Measurements from ENCODE around the gene CMC2. TPM values are rescaled to one million over a fixed set of nuclear protein-coding genes. Genes with fewer than 3 reads are reported as not detected.

CMC2 gene
- total RNA-seq, 5 donors from 2014 or later (not counting 1 experiment from before 2014, with no cell fraction given) = 29.9 to 56.1 (median 38.1) TPM

DNA sequence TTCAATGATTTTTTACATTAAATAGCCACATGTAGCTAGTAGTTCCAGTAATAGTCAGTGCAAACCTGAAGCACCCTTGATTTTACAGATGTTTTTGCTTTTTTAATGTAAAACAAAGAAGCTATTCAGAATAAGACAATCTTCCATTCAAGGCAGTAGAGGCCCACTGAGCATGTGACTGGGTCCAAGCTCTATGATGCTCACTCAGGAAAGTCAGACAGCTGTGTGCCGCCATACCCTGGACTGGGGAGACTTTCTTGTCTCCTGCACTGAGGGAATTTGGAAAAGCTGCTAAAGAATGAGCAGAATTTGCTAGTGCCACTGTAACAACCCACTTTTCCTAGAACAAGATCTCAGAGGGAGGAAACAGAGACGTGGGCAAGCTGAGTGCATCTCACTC lies 11.8 kb upstream of the CMC2 start:
- peaks cover 16% of the 10 kb centered on the region for H3K36me3 Mint-ChIP-seq
- WGBS (ENCODE audit: insufficient coverage) = no CpG with 5 or more reads among the region's 2 CpGs
- ATAC-seq (replicated peaks in 1 of 4) = no peak

GRCh38 chr16:81014672-81015071 lies 8.0 kb upstream of the CMC2 start:
- WGBS (ENCODE audit: insufficient coverage) = no CpG with 5 or more reads among the region's 2 CpGs
- Mint-ChIP-seq H3K9me3 (no peaks in the 10 kb centered on the region), H3K36me3 (peaks cover 11% of the 10 kb centered on the region), H3K4me3 (no peak overlapping the region), H3K4me1 (peaks cover 0 to 3% (median 0%) of the 10 kb centered on the region in 3 donors), H3K27me3 (no peaks in the 10 kb centered on the region), H3K27ac (no peak overlapping the region)
- DNase-seq (no peak), ATAC-seq (replicated peaks in 1 of 4) (no peak)
- Histone ChIP-seq H3K4me3 (ENCODE audit: control insufficient read depth in 1 of 2, extremely low read depth in 1 of 2, low read length in 1 of 2) (no peak overlapping the region), H3K27ac (ENCODE audit: low read length) (no peak overlapping the region), H3K9me3 (no peaks in the 10 kb centered on the region), H3K27me3 (replicated peaks in 1 of 2; ENCODE audit: control insufficient read depth in 2 of 2, extremely low read depth in 1 of 2, insufficient read depth in 2 of 2, low read length in 1 of 2) (no peaks in the 10 kb centered on the region), H3K36me3 (ENCODE audit: control insufficient read depth in 2 of 2, extremely low read depth in 1 of 2, insufficient read depth in 1 of 2, low read length in 1 of 2) (peaks cover 0 to 8% of the 10 kb centered on the region in 2 donors), H3K4me1 (ENCODE audit: control insufficient read depth in 1 of 2, extremely low read depth in 1 of 2, insufficient read depth in 2 of 2, low read length in 2 of 2) (no peaks in the 10 kb centered on the region)
- CTCF ChIA-PET = interaction anchor here in 1 of 2 donors (0.7 to 1.3 kb wide), 2 partner anchors 10 to 19 kb away, joined by 3 read pairs; no protein-coding TSS in a partner anchor
- POLR2A ChIA-PET = interaction anchor here in 1 of 2 donors (0.6 kb wide), 2 partner anchors 41 to 716 kb away, joined by 3 to 6 read pairs; no protein-coding TSS in a partner anchor

More for the DNA sequence above, 11.8 kb upstream of the CMC2 start:
- no peak overlapping the region for H3K4me3 ChIP-seq (ENCODE audit: control insufficient read depth in 1 of 2, extremely low read depth in 1 of 2, low read length in 1 of 2)
- no peak for DNase-seq
- Mint-ChIP-seq H3K9me3 (no peaks in the 10 kb centered on the region), H3K27ac (no peak overlapping the region), H3K27me3 (no peaks in the 10 kb centered on the region), H3K4me3 (no peak overlapping the region), H3K4me1 (peaks cover 0 to 3% (median 0%) of the 10 kb centered on the region in 3 donors)
- H3K4me1 ChIP-seq (ENCODE audit: control insufficient read depth in 1 of 2, extremely low read depth in 1 of 2, insufficient read depth in 2 of 2, low read length in 2 of 2) = no peaks in the 10 kb centered on the region
- peaks cover 8 to 20% of the 10 kb centered on the region in 2 donors for H3K36me3 ChIP-seq (ENCODE audit: control insufficient read depth in 2 of 2, extremely low read depth in 1 of 2, insufficient read depth in 1 of 2, low read length in 1 of 2)
- ChIA-PET CTCF (interaction anchor here (0.6 to 1.4 kb wide), 5 partner anchors 10 to 17 kb away, joined by 3 to 4 read pairs (median 3); no protein-coding TSS in a partner anchor), POLR2A (interaction anchor here in 1 of 2 donors (0.8 to 1.0 kb wide), 2 partner anchors 16 to 161 kb away, joined by 3 to 5 read pairs; no protein-coding TSS in a partner anchor)
- no peaks in the 10 kb centered on the region for H3K9me3 ChIP-seq
- no peaks in the 10 kb centered on the region for H3K27me3 ChIP-seq (replicated peaks in 1 of 2; ENCODE audit: control insufficient read depth in 2 of 2, extremely low read depth in 1 of 2, insufficient read depth in 2 of 2, low read length in 1 of 2)
- no peak overlapping the region for H3K27ac ChIP-seq (ENCODE audit: low read length)

GRCh38 chr16:81012974-81013373 lies 6.3 kb upstream of the CMC2 start:
- peaks cover 0 to 8% of the 10 kb centered on the region in 2 donors for H3K36me3 ChIP-seq (ENCODE audit: control insufficient read depth in 2 of 2, extremely low read depth in 1 of 2, insufficient read depth in 1 of 2, low read length in 1 of 2)
- no peak for DNase-seq
- no peak overlapping the region for H3K27ac ChIP-seq (ENCODE audit: low read length)
- Mint-ChIP-seq H3K27me3 (no peaks in the 10 kb centered on the region), H3K4me3 (no peak overlapping the region), H3K27ac (no peak overlapping the region), H3K36me3 (peaks cover 11% of the 10 kb centered on the region), H3K4me1 (peaks cover 0 to 9% (median 4%) of the 10 kb centered on the region in 3 donors), H3K9me3 (no peaks in the 10 kb centered on the region)
- no peak overlapping the region for H3K4me3 ChIP-seq (ENCODE audit: control insufficient read depth in 1 of 2, extremely low read depth in 1 of 2, low read length in 1 of 2)
- ChIA-PET CTCF (no interaction called here), POLR2A (no interaction called here)
- ATAC-seq (replicated peaks in 1 of 4) = no peak
- no peaks in the 10 kb centered on the region for H3K27me3 ChIP-seq (replicated peaks in 1 of 2; ENCODE audit: control insufficient read depth in 2 of 2, extremely low read depth in 1 of 2, insufficient read depth in 2 of 2, low read length in 1 of 2)
- 83% methylated on average over 1 of the region's 3 CpGs for WGBS (ENCODE audit: insufficient coverage)
- no peaks in the 10 kb centered on the region for H3K9me3 ChIP-seq
- H3K4me1 ChIP-seq (ENCODE audit: control insufficient read depth in 1 of 2, extremely low read depth in 1 of 2, insufficient read depth in 2 of 2, low read length in 2 of 2) = peaks cover 0 to 6% of the 10 kb centered on the region in 2 experiments

DNA sequence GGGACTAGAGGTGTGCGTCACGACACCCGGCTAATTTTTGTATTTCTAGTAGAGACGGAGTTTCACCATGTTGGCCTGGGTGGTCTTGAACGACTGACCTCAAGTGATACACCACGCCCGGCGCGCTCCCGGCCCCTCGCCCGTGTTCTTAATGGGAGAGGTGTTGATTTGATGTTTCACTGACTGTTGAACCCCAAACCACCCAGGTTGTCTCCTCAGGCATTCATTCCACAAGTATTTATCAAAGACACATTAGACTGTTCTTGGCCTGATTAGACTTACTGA lies 1.8 kb upstream of the CMC2 start:
- no CpG with 5 or more reads among the region's 12 CpGs for WGBS (ENCODE audit: insufficient coverage)
- DNase-seq (no peak), ATAC-seq (replicated peaks in 1 of 4) (no peak)
- Mint-ChIP-seq H3K36me3 (peaks cover 6% of the 10 kb centered on the region), H3K27ac (peak overlapping the region; percentile 100), H3K9me3 (no peaks in the 10 kb centered on the region), H3K4me3 (peak overlapping the region; percentile 88 to 97 (median 93)), H3K27me3 (no peaks in the 10 kb centered on the region), H3K4me1 (peaks cover 31 to 35% (median 35%) of the 10 kb centered on the region in 3 donors)
- Histone ChIP-seq H3K36me3 (ENCODE audit: control insufficient read depth in 2 of 2, extremely low read depth in 1 of 2, insufficient read depth in 1 of 2, low read length in 1 of 2) (no peaks in the 10 kb centered on the region), H3K9me3 (no peaks in the 10 kb centered on the region), H3K27ac (ENCODE audit: low read length) (peak overlapping the region; percentile 96), H3K27me3 (replicated peaks in 1 of 2; ENCODE audit: control insufficient read depth in 2 of 2, extremely low read depth in 1 of 2, insufficient read depth in 2 of 2, low read length in 1 of 2) (no peaks in the 10 kb centered on the region), H3K4me3 (ENCODE audit: control insufficient read depth in 1 of 2, extremely low read depth in 1 of 2, low read length in 1 of 2) (peak overlapping the region; percentile 83 to 91), H3K4me1 (ENCODE audit: control insufficient read depth in 1 of 2, extremely low read depth in 1 of 2, insufficient read depth in 2 of 2, low read length in 2 of 2) (peaks cover 11 to 29% of the 10 kb centered on the region in 2 experiments)
- ChIA-PET CTCF (interaction anchor here in 1 of 2 donors (0.6 to 4.9 kb wide), 4 partner anchors 10 to 28 kb away, joined by 3 to 29 read pairs (median 3); partner anchors contain the start of gene ATMIN), POLR2A (interaction anchor here in 1 of 2 donors (0.6 kb wide), 1 partner anchor 1941 kb away, joined by 3 read pairs; no protein-coding TSS in a partner anchor)

DNA sequence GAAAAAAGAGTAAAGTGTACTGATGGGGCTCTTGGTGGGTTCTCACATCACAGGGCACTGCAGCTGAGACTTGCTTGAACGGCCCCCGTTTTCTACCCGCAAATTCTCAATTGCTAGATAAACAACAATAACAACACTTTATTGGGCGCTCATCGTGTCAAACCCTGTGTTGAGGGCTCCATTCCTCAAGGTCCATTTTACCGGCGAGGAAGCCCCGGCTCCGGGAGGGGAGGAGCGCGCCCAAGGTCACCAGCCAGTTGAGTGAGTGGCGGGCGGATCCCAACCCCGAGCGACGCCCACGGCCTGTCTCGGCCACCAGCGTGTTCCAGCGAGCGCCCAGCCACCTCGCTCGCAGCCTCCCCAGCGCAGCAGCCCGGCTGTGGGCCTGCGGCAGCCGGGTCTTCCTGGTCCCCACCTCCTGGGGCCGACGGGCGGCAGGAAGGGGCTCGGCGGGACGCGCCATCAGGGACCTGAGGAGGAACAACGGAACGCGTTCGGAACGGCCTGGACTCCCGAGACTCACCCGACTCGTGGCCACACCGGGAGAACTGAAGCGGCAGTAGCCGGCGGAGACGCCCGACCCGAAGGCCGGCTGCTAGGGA lies 373 bp downstream of the CMC2 start:
- DNase-seq (peak in 28 of 35 experiments; percentile 27 to 74 (median 54)), ATAC-seq (replicated peaks in 1 of 4) (peak; percentile 17 to 34 (median 28))
- POLR2A ChIA-PET = interaction anchor here in 1 of 2 donors (2.0 kb wide), 1 partner anchor 70 kb away, joined by 9 read pairs; the partner anchor contains the start of gene C16orf46
- CTCF ChIA-PET = interaction anchor here in 1 of 2 donors (0.6 to 4.9 kb wide), 6 partner anchors 9 to 80 kb away, joined by 3 to 29 read pairs (median 4); partner anchors contain the start of genes ATMIN and C16orf46
- Mint-ChIP-seq H3K4me1 (peaks cover 48 to 54% (median 51%) of the 10 kb centered on the region in 3 donors), H3K27ac (peak overlapping the region; percentile 100), H3K27me3 (no peaks in the 10 kb centered on the region), H3K36me3 (no peaks in the 10 kb centered on the region), H3K9me3 (no peaks in the 10 kb centered on the region), H3K4me3 (peak overlapping the region; percentile 88 to 97 (median 93))
- Histone ChIP-seq H3K4me1 (ENCODE audit: control insufficient read depth in 1 of 2, extremely low read depth in 1 of 2, insufficient read depth in 2 of 2, low read length in 2 of 2) (peaks cover 11 to 29% of the 10 kb centered on the region in 2 experiments), H3K9me3 (no peaks in the 10 kb centered on the region), H3K36me3 (ENCODE audit: control insufficient read depth in 2 of 2, extremely low read depth in 1 of 2, insufficient read depth in 1 of 2, low read length in 1 of 2) (no peaks in the 10 kb centered on the region), H3K4me3 (ENCODE audit: control insufficient read depth in 1 of 2, extremely low read depth in 1 of 2, low read length in 1 of 2) (peak overlapping the region; percentile 83 to 91), H3K27me3 (replicated peaks in 1 of 2; ENCODE audit: control insufficient read depth in 2 of 2, extremely low read depth in 1 of 2, insufficient read depth in 2 of 2, low read length in 1 of 2) (no peaks in the 10 kb centered on the region), H3K27ac (ENCODE audit: low read length) (peak overlapping the region; percentile 96)
- WGBS (ENCODE audit: insufficient coverage) = 0% methylated on average over 46 of the region's 50 CpGs

GRCh38 chr16:81005610-81006161 lies 999 bp downstream of the CMC2 start:
- peak overlapping the region; percentile 96 for H3K27ac ChIP-seq (ENCODE audit: low read length)
- Mint-ChIP-seq H3K4me3 (peak overlapping the region; percentile 88 to 97 (median 93)), H3K36me3 (peaks cover 3% of the 10 kb centered on the region), H3K9me3 (no peaks in the 10 kb centered on the region), H3K27ac (peak overlapping the region; percentile 94 to 100), H3K27me3 (no peaks in the 10 kb centered on the region), H3K4me1 (peaks cover 48 to 58% (median 56%) of the 10 kb centered on the region in 3 donors)
- DNase-seq = peak in 1 of 35 experiments; percentile 27
- no peaks in the 10 kb centered on the region for H3K9me3 ChIP-seq
- no peak for ATAC-seq (replicated peaks in 1 of 4)
- WGBS (ENCODE audit: insufficient coverage) = 41% methylated on average over 7 of the region's 18 CpGs
- H3K4me1 ChIP-seq (ENCODE audit: control insufficient read depth in 1 of 2, extremely low read depth in 1 of 2, insufficient read depth in 2 of 2, low read length in 2 of 2) = peaks cover 11 to 29% of the 10 kb centered on the region in 2 experiments
- no peaks in the 10 kb centered on the region for H3K27me3 ChIP-seq (replicated peaks in 1 of 2; ENCODE audit: control insufficient read depth in 2 of 2, extremely low read depth in 1 of 2, insufficient read depth in 2 of 2, low read length in 1 of 2)
- ChIA-PET CTCF (interaction anchor here (1.4 to 4.9 kb wide), 4 partner anchors 11 to 31 kb away, joined by 5 to 29 read pairs (median 7); partner anchors contain the start of gene ATMIN (in 1 of the 2)), POLR2A (interaction anchor here in 1 of 2 donors (0.6 to 2.0 kb wide), 2 partner anchors 31 to 71 kb away, joined by 6 to 9 read pairs; partner anchors contain the start of gene C16orf46)
- H3K36me3 ChIP-seq (ENCODE audit: control insufficient read depth in 2 of 2, extremely low read depth in 1 of 2, insufficient read depth in 1 of 2, low read length in 1 of 2) = no peaks in the 10 kb centered on the region
- peak overlapping the region; percentile 83 to 91 for H3K4me3 ChIP-seq (ENCODE audit: control insufficient read depth in 1 of 2, extremely low read depth in 1 of 2, low read length in 1 of 2)

Measured in T-cell (primary cell).